ENCODE measurements around the gene CCDC51.

- TF ChIP-seq CTCF (IDR thresholded peaks at IDR 0.05; ENCODE audit: poor library complexity, severe bottlenecking): peak; percentile 100
- TF ChIP-seq EZH2 (IDR thresholded peaks at IDR 0.05; ENCODE audit: borderline replicate concordance, insufficient read depth, low read length, poor library complexity, severe bottlenecking): no peak
These were observed 4.0 kb downstream of the CCDC51 start for GRCh38 chr3:48435774-48436476.
